Fibroblast of the aortic adventitia (primary cell): ENCODE results near the gene CEBPG. TPM values are rescaled to one million over a fixed set of nuclear protein-coding genes. Genes with fewer than 3 reads are reported as not detected.

Experiments
- DNase-seq: peaks from one replicate; pipeline ENCODE4 v3.0.0-alpha.2; 2010; ENCODE audit warnings: low read depth
- H3K4me3 ChIP-seq: 2 replicates; pipeline ENCODE4 v1.5.1; 2011; ENCODE audit warnings: low read depth, mild to moderate bottlenecking, control low read depth, low read length, moderate library complexity
- total RNA-seq: library from RNA; depleted of rRNA; stranded (reverse); fragments of >200 nt; gene quantifications from 2 replicates; pipeline ENCODE4 v1.2.3, GENCODE V29; 2012; ENCODE audit warnings: low replicate concordance
- TF ChIP-seq, protein P1 (sequence below): IDR thresholded peaks from 2 replicates; pipeline ENCODE4 v1.5.1; 2011; ENCODE audit warnings: mild to moderate bottlenecking, low read length, control low read depth, inconsistent platforms; ENCODE audit not compliant: insufficient read depth

The CEBPG gene
- total RNA-seq, 1 donor = 32.8 TPM

DNA sequence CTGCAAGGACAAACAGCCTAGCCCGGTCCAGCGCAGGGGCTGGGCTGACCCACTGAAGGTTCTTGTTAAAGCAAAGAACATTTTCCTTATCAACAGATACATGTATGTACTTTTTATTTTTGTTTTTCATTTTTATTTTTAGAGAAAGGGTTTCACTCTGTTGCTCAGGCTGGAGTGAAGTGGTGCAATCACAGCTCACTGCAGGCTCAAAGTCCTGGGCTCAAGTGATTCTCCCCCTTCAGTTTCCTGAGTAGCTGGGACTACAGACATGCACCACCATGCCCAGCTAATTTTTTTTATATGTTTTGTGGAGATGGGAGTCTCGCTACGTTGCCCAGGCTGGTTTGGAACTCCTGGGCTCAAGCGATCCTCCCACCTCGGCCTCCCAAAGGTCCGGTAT, 47.9 kb downstream of the CEBPG start:
- no peak for DNase-seq
- TF ChIP-seq, protein P1, sequence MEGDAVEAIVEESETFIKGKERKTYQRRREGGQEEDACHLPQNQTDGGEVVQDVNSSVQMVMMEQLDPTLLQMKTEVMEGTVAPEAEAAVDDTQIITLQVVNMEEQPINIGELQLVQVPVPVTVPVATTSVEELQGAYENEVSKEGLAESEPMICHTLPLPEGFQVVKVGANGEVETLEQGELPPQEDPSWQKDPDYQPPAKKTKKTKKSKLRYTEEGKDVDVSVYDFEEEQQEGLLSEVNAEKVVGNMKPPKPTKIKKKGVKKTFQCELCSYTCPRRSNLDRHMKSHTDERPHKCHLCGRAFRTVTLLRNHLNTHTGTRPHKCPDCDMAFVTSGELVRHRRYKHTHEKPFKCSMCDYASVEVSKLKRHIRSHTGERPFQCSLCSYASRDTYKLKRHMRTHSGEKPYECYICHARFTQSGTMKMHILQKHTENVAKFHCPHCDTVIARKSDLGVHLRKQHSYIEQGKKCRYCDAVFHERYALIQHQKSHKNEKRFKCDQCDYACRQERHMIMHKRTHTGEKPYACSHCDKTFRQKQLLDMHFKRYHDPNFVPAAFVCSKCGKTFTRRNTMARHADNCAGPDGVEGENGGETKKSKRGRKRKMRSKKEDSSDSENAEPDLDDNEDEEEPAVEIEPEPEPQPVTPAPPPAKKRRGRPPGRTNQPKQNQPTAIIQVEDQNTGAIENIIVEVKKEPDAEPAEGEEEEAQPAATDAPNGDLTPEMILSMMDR = no peak
- H3K4me3 ChIP-seq = no peak overlapping the region

DNA sequence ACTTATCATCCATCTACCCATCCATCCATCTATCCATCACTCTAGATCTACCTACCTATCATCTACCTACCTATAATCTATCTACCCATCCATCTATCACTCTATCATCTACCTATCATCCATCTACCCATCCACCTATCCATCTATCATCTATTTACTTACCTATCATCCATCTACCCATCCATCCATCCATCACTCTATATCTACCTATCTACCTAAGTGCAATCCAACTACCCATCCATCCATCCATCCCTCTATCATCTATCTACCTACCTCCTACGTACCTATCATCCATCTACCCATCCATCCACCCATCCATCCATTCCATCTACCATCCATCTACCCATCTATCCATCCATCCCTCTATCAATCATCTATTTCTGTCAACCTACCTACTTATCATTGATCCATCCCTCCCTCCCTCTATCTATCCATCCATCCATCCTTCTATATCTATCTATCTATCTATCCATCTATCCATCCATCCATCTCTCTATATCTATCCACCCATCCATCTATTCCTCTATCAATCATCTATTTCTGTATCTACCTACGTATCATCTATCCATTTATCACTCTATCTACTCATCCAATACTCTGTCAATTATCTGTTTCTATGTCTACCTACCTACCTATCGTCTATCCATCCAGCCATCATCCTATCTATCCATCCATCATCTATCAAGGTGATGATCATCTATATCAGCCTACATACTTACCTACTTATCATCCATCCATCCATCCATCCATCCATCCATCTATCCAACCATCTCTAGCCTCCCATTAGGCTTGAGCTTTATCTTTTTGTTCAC, 49.1 kb downstream of the CEBPG start:
- TF ChIP-seq, protein P1 = no peak
- no peak overlapping the region for H3K4me3 ChIP-seq
- DNase-seq = no peak

DNA sequence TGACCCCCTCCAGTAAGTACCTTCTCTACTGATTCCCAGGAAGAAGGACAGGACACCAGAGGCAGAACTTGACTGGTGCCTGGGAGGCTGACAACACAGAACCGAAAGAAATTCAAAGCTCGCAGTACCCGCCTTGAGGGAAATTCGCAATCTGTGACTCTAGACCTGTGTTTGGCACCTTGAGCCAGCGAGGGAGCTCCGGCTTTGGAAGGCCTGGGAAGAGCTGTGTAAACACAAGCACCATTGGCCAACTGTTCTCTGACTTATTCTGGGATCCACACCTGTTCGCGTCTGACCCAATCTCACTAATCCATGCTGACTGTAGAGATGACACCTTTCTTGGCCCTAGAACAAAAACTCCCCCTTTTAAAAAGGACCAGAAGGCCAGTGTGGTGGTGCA, 50.7 kb downstream of the CEBPG start:
- no peak overlapping the region for H3K4me3 ChIP-seq
- no peak for DNase-seq
- TF ChIP-seq, protein P1 = no peak

- DNase-seq = no peak
- H3K4me3 ChIP-seq = no peak overlapping the region
- TF ChIP-seq, protein P1 = no peak
Observed at GRCh38 chr19:33426621-33427361, 53.3 kb downstream of the CEBPG start.

DNA sequence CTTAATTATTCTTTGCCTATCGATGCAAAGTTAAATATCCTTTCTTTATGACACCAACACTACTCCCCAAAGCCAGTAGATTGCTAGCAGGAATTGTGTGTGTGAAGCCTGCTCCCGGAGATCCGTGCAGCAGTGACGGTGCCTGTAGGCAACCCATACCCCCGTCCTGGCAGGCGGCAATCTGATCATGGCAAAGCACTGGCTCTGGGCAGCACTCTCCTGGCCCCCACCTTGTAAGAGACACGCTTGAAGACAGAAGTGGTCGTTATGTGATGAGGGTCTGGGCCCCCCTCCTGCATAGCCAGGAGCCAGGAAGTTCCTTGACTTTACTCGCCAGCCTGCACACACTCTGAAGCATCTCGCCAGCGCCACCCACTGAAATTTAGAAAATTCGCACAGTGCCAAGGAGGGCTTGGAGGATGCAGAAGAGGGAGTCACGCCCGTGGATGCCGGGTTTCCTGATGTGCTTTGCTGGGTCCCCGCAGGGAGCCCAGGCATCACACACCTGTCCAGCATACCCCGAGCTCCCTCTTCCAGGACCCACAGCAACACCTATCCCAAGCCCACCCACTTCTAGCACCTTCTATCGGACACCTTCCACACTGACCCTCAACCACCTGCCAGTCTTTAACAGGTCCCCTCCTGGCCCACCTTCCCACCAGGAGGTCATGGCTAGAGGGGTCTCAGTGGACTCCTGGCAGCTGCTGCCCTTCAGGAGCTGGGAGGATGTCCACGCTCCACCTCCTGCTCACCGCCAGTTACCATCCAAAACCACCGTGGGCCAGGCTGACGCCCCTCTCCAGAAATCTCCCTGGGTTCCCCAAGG, 54.5 kb downstream of the CEBPG start:
- TF ChIP-seq, protein P1 = no peak
- H3K4me3 ChIP-seq = no peak overlapping the region
- DNase-seq = no peak

DNA sequence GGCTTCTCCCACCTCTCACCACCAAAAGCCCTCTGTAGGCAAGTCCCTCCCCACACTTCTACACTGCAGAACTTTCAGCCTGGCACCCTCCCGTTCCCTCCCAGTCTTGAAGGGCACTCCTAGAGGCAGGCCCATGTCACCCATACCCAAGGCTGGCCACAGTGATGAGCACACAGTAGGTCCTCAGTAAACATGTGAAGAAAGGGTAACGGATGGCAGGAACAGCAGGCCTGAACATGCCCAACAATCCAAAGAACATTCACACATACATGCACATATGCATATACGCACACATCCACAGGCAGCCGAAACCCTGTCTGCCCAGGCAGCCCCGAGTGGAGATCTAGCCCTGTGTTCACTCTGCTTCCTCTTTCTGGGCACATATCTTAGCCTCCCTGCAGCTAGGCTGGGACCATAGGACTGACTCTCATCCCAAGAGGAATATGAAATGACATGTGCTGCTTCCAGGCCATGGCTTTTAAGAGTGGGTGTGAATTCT, 55.2 kb downstream of the CEBPG start:
- no peak overlapping the region for H3K4me3 ChIP-seq
- TF ChIP-seq, protein P1 = no peak
- DNase-seq = no peak
